Activated CD4-positive, alpha-beta memory T cell treated with anti-CD3 and anti-CD28 coated beads, Interleukin-2, amount 10 ng/mL, durations not matched to agents 7 days and 5 days (primary cell): ENCODE data around the gene TELO2. TPM values are rescaled to one million over a fixed set of nuclear protein-coding genes. Genes with fewer than 3 reads are reported as not detected.

Experiments used
- CTCF ChIA-PET: fragments of 350-600 bp; sonication (Branson Sonifier 250); formaldehyde crosslinking; loops from one replicate; lab custom pipeline; 2021; ENCODE audit warnings: antibody characterized with exemption, inconsistent platforms; lab: Charles Lee
- POLR2A ChIA-PET: fragments of 350-600 bp; sonication (Branson Sonifier 250); formaldehyde crosslinking; loops from one replicate; lab custom pipeline; 2021; ENCODE audit warnings: antibody characterized with exemption; lab: Charles Lee
- DNase-seq: peaks from one replicate; pipeline ENCODE4 v3.0.0-alpha.2; 2020
- H3K27ac Mint-ChIP-seq: one replicate; pipeline ENCODE4 v1.8.0; 2021; ENCODE audit warnings: mild to moderate bottlenecking, mixed read lengths
- H3K27me3 Mint-ChIP-seq: one replicate; pipeline ENCODE4 v1.8.0; 2021; ENCODE audit warnings: mixed read lengths
- H3K36me3 Mint-ChIP-seq: one replicate; pipeline ENCODE4 v1.8.0; 2021; ENCODE audit warnings: low read depth, mixed read lengths
- H3K4me1 Mint-ChIP-seq: one replicate; pipeline ENCODE4 v1.8.0; 2021; ENCODE audit warnings: mixed read lengths
- H3K4me3 Mint-ChIP-seq: one replicate; pipeline ENCODE4 v1.8.0; 2021; ENCODE audit warnings: mild to moderate bottlenecking, mixed read lengths
- H3K9me3 Mint-ChIP-seq: one replicate; pipeline ENCODE4 v1.8.0; 2021; ENCODE audit warnings: mixed read lengths
- total RNA-seq, 2 experiments: library from RNA; stranded (reverse); gene quantifications; one replicate each; pipeline ENCODE4 v1.2.3, GENCODE V29; 2021

The TELO2 gene
- total RNA-seq, 2 experiments from 2014 or later = 49.4 to 51.9 TPM

GRCh38 chr16:1489077-1489476, 4.1 kb upstream of the TELO2 start:
- H3K27me3 Mint-ChIP-seq = no peaks in the 10 kb centered on the region
- DNase-seq = no peak
- H3K4me3 Mint-ChIP-seq = no peak overlapping the region
- ChIA-PET POLR2A (no interaction called here), CTCF (no interaction called here)
- no peak overlapping the region for H3K27ac Mint-ChIP-seq
- H3K36me3 Mint-ChIP-seq = peaks cover 2% of the 10 kb centered on the region
- H3K4me1 Mint-ChIP-seq = peaks cover 12% of the 10 kb centered on the region
- H3K9me3 Mint-ChIP-seq = no peaks in the 10 kb centered on the region

GRCh38 chr16:1491327-1491726, 1.8 kb upstream of the TELO2 start:
- Mint-ChIP-seq H3K9me3 (no peaks in the 10 kb centered on the region), H3K4me1 (peaks cover 17% of the 10 kb centered on the region), H3K27me3 (no peaks in the 10 kb centered on the region), H3K27ac (no peak overlapping the region), H3K4me3 (no peak overlapping the region), H3K36me3 (peaks cover 2% of the 10 kb centered on the region)
- DNase-seq = no peak
- POLR2A ChIA-PET = interaction anchor here (1.0 to 1.4 kb wide), 3 partner anchors 71 to 215 kb away, joined by 3 to 5 read pairs (median 3); partner anchors contain the start of genes MAPK8IP3 and UQCC4
- CTCF ChIA-PET = no interaction called here

GRCh38 chr16:1492082-1492922, 858 bp upstream of the TELO2 start:
- Mint-ChIP-seq H3K36me3 (peaks cover 2% of the 10 kb centered on the region), H3K4me1 (peaks cover 20% of the 10 kb centered on the region), H3K27me3 (no peaks in the 10 kb centered on the region), H3K4me3 (peak overlapping the region; percentile 94), H3K9me3 (no peaks in the 10 kb centered on the region), H3K27ac (peak overlapping the region; percentile 94)
- ChIA-PET POLR2A (interaction anchor here (0.9 to 2.3 kb wide), 9 partner anchors 9 to 119 kb away, joined by 3 to 22 read pairs (median 5); partner anchors contain the start of genes CRAMP1, IFT140 and UQCC4), CTCF (interaction anchor here (1.6 kb wide), 1 partner anchor 214 kb away, joined by 4 read pairs; the partner anchor contains the start of gene MAPK8IP3)
- DNase-seq = no peak

GRCh38 chr16:1493746-1494094, 560 bp downstream of the TELO2 start:
- H3K27me3 Mint-ChIP-seq = no peaks in the 10 kb centered on the region
- ChIA-PET CTCF (interaction anchor here (1.3 kb wide), 1 partner anchor 115 kb away, joined by 3 read pairs; no protein-coding TSS in a partner anchor), POLR2A (interaction anchor here (0.9 to 2.5 kb wide), 9 partner anchors 9 to 212 kb away, joined by 3 to 22 read pairs (median 6); partner anchors contain the start of genes CRAMP1, IFT140, JPT2 and MAPK8IP3)
- DNase-seq = no peak
- no peaks in the 10 kb centered on the region for H3K9me3 Mint-ChIP-seq
- H3K4me3 Mint-ChIP-seq = peak overlapping the region; percentile 94
- H3K4me1 Mint-ChIP-seq = peaks cover 20% of the 10 kb centered on the region
- peaks cover 12% of the 10 kb centered on the region for H3K36me3 Mint-ChIP-seq
- H3K27ac Mint-ChIP-seq = peak overlapping the region; percentile 70

GRCh38 chr16:1494129-1494640, 1.0 kb downstream of the TELO2 start:
- ChIA-PET CTCF (interaction anchor here (0.8 to 1.3 kb wide), 2 partner anchors 20 to 115 kb away, joined by 3 read pairs; no protein-coding TSS in a partner anchor), POLR2A (interaction anchor here (0.9 to 2.5 kb wide), 7 partner anchors 9 to 212 kb away, joined by 3 to 14 read pairs (median 5); partner anchors contain the start of genes JPT2, MAPK8IP3, TMEM204 and UQCC4)
- peaks cover 13% of the 10 kb centered on the region for H3K36me3 Mint-ChIP-seq

GRCh38 chr16:1494711-1495110, 1.6 kb downstream of the TELO2 start:
- no peak for DNase-seq
- H3K4me1 Mint-ChIP-seq = peaks cover 20% of the 10 kb centered on the region
- H3K4me3 Mint-ChIP-seq = peak overlapping the region; percentile 94
- H3K27ac Mint-ChIP-seq = peak overlapping the region; percentile 35
- no peaks in the 10 kb centered on the region for H3K27me3 Mint-ChIP-seq
- H3K9me3 Mint-ChIP-seq = no peaks in the 10 kb centered on the region
- CTCF ChIA-PET = interaction anchor here (0.8 to 1.3 kb wide), 2 partner anchors 20 to 114 kb away, joined by 3 read pairs; no protein-coding TSS in a partner anchor
- POLR2A ChIA-PET = interaction anchor here (2.5 kb wide), 1 partner anchor 38 kb away, joined by 10 read pairs; the partner anchor contains the start of gene TMEM204
- peaks cover 13% of the 10 kb centered on the region for H3K36me3 Mint-ChIP-seq

More at GRCh38 chr16:1494129-1494640, 1.0 kb downstream of the TELO2 start:
- H3K27me3 Mint-ChIP-seq = no peaks in the 10 kb centered on the region
- H3K4me1 Mint-ChIP-seq = peaks cover 20% of the 10 kb centered on the region
- peak overlapping the region; percentile 94 for H3K4me3 Mint-ChIP-seq
- no peak for DNase-seq
- no peaks in the 10 kb centered on the region for H3K9me3 Mint-ChIP-seq
- peak overlapping the region; percentile 70 for H3K27ac Mint-ChIP-seq

GRCh38 chr16:1495211-1495888, 2.2 kb downstream of the TELO2 start:
- Mint-ChIP-seq H3K4me1 (peaks cover 20% of the 10 kb centered on the region), H3K9me3 (no peaks in the 10 kb centered on the region), H3K27me3 (no peaks in the 10 kb centered on the region), H3K4me3 (peak overlapping the region; percentile 50), H3K36me3 (peaks cover 13% of the 10 kb centered on the region), H3K27ac (no peak overlapping the region)
- POLR2A ChIA-PET = interaction anchor here (2.5 kb wide), 1 partner anchor 38 kb away, joined by 10 read pairs; the partner anchor contains the start of gene TMEM204
- CTCF ChIA-PET = interaction anchor here (1.3 kb wide), 1 partner anchor 114 kb away, joined by 3 read pairs; no protein-coding TSS in a partner anchor
- no peak for DNase-seq

GRCh38 chr16:1495889-1496262, 2.7 kb downstream of the TELO2 start:
- H3K4me1 Mint-ChIP-seq = peaks cover 20% of the 10 kb centered on the region
- no peaks in the 10 kb centered on the region for H3K9me3 Mint-ChIP-seq
- no peaks in the 10 kb centered on the region for H3K27me3 Mint-ChIP-seq
- H3K36me3 Mint-ChIP-seq = peaks cover 13% of the 10 kb centered on the region
- no peak overlapping the region for H3K4me3 Mint-ChIP-seq
- POLR2A ChIA-PET = no interaction called here
- no peak for DNase-seq
- CTCF ChIA-PET = no interaction called here
- no peak overlapping the region for H3K27ac Mint-ChIP-seq

GRCh38 chr16:1496464-1496863, 3.3 kb downstream of the TELO2 start:
- DNase-seq = no peak
- H3K36me3 Mint-ChIP-seq = peaks cover 13% of the 10 kb centered on the region
- H3K27me3 Mint-ChIP-seq = no peaks in the 10 kb centered on the region
- ChIA-PET POLR2A (no interaction called here), CTCF (no interaction called here)
- H3K4me1 Mint-ChIP-seq = peaks cover 20% of the 10 kb centered on the region
- H3K27ac Mint-ChIP-seq = no peak overlapping the region
- no peaks in the 10 kb centered on the region for H3K9me3 Mint-ChIP-seq
- no peak overlapping the region for H3K4me3 Mint-ChIP-seq

GRCh38 chr16:1497014-1497598, 3.9 kb downstream of the TELO2 start:
- Mint-ChIP-seq H3K4me3 (no peak overlapping the region), H3K4me1 (peaks cover 20% of the 10 kb centered on the region), H3K36me3 (peaks cover 16% of the 10 kb centered on the region), H3K9me3 (no peaks in the 10 kb centered on the region), H3K27ac (no peak overlapping the region), H3K27me3 (no peaks in the 10 kb centered on the region)
- POLR2A ChIA-PET = no interaction called here
- no peak for DNase-seq
- CTCF ChIA-PET = no interaction called here

- DNase-seq = no peak
- no peak overlapping the region for H3K4me3 Mint-ChIP-seq
- H3K27me3 Mint-ChIP-seq = no peaks in the 10 kb centered on the region
- H3K9me3 Mint-ChIP-seq = no peaks in the 10 kb centered on the region
- peaks cover 22% of the 10 kb centered on the region for H3K36me3 Mint-ChIP-seq
- POLR2A ChIA-PET = no interaction called here
- CTCF ChIA-PET = no interaction called here
- H3K4me1 Mint-ChIP-seq = peaks cover 7% of the 10 kb centered on the region
- no peak overlapping the region for H3K27ac Mint-ChIP-seq
These were observed 5.9 kb downstream of the TELO2 start for GRCh38 chr16:1498899-1499676.
